ENCODE data around the gene FAF1. TPM values are rescaled to one million over a fixed set of nuclear protein-coding genes. Genes with fewer than 3 reads are reported as not detected.

FAF1 gene
- total RNA-seq, 1 experiment from 2014 or later, result 73.2 TPM

DNA sequence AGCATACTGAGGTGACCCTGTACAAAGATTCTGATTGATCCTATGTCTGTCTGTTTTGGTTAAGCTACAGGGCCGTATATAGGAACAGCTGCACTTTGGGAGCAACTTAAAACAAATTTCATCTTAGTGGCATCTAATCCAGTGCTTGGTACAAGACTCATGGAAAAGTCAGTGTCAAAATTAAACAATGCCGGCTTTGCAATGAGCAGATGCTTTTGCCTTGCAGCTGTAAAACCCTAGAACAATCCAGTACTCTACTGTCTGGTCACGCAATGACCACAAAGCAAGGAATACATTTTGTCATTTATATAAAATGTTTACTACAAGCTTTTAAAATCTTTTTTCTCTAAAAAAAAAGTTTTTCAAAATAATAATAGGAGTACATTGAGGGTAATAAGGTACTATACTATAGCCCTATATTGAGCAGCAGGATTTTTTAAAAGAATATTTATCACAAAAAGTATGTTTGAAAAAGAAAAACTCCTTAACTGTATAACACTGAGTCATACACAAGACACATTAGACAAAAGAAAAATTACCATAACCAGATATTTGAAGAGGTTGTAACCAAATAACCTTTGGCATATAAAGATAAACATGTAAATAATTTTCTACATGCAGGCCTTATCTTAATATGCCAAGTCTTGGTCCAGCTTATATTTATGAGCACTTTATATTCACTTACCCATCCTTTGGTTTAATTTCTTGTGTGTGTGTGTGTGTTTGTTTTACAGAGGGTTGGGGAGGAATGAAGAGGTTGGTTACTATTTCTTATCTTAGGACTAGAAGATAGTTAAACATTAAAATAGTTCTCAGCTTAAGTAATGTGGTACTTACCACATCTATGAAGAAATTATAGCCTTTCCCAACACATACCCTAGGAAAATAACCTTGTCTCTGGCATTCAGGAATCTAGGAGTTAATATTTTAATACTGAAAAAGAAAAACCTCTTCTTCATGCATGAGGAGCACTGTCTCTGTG lies 262.3 kb downstream of the FAF1 start:
- H3K9me3 ChIP-seq (ENCODE audit: control insufficient read depth in 1 of 2, insufficient read depth in 1 of 2, low read depth in 1 of 2, low read length in 2 of 2), result no peaks in the 10 kb centered on the region
- H3K4me2 ChIP-seq (ENCODE audit: low read length), result no peak overlapping the region
- no peaks in the 10 kb centered on the region for H3K27me3 ChIP-seq (ENCODE audit: insufficient read depth, low read length)
- no peaks in the 10 kb centered on the region for H4K20me1 ChIP-seq (ENCODE audit: insufficient read depth)
- no peaks in the 10 kb centered on the region for H3K4me1 ChIP-seq (ENCODE audit: control insufficient read depth in 1 of 2, insufficient read depth in 2 of 2, low read length in 2 of 2)
- H3K9ac ChIP-seq (ENCODE audit: low read length), result no peak overlapping the region
- intact Hi-C loops (cut with micrococcal nuclease), result no loop called here
- ChIA-PET POLR2A (no interaction called here), CTCF (interaction anchor here (1.1 kb wide), 1 partner anchor 13 kb away, joined by 4 read pairs; no protein-coding TSS in a partner anchor), RAD21 (ENCODE audit: low non-redundant PET in 1 of 2, low total read pairs in 2 of 2, uncharacterized antibody in 2 of 2, unreplicated experiment in 2 of 2) (no interaction called here)
- no peak for TF ChIP-seq FOSL1 (IDR thresholded peaks at IDR 0.05; ENCODE audit: low read depth)
- TF ChIP-seq POLR2AphosphoS5 (IDR thresholded peaks at IDR 0.05; ENCODE audit: low read depth, low read length), result no peak
- TF ChIP-seq ZNF274 (IDR thresholded peaks at IDR 0.05; ENCODE audit: low read depth, low read length), result no peak
- no peak for TF ChIP-seq CBX3 (IDR thresholded peaks at IDR 0.05; ENCODE audit: low read depth)
- TF ChIP-seq MAX (IDR thresholded peaks at IDR 0.05), result no peak
- no peak for TF ChIP-seq SP1 (IDR thresholded peaks at IDR 0.05; ENCODE audit: low read depth)
- no peak for TF ChIP-seq ELF1 (IDR thresholded peaks at IDR 0.05; ENCODE audit: borderline replicate concordance, low read depth)
- no peak for TF ChIP-seq RAD21 (IDR thresholded peaks at IDR 0.05; ENCODE audit: low read depth)
- no peak for TF ChIP-seq SRF (IDR thresholded peaks at IDR 0.05; ENCODE audit: low read depth)
- no peak for TF ChIP-seq EGR1 (IDR thresholded peaks at IDR 0.05; ENCODE audit: low read depth)
- TF ChIP-seq ATF3 (IDR thresholded peaks at IDR 0.05), result no peak
- TF ChIP-seq TCF7L2 (IDR thresholded peaks at IDR 0.05; ENCODE audit: borderline replicate concordance, extremely low read depth, insufficient read depth, insufficient read length), result no peak
- no peak for TF ChIP-seq YY1 (IDR thresholded peaks at IDR 0.05; ENCODE audit: extremely low read depth, insufficient replicate concordance, low read depth, low read length)
- TF ChIP-seq EZH2phosphoT487 (IDR thresholded peaks at IDR 0.05; ENCODE audit: borderline replicate concordance), result no peak
- TF ChIP-seq JUND (IDR thresholded peaks at IDR 0.05), result no peak
- TF ChIP-seq EZH2 (IDR thresholded peaks at IDR 0.05), result no peak
- no peak for TF ChIP-seq ZFX (IDR thresholded peaks at IDR 0.05)
- no peak for TF ChIP-seq REST (IDR thresholded peaks at IDR 0.05; ENCODE audit: low read depth)
- TF ChIP-seq CTCF (IDR thresholded peaks at IDR 0.05 in 2 of 3, conservative IDR thresholded peaks at IDR 0.05 in 1 of 3; ENCODE audit: borderline replicate concordance in 1 of 3, insufficient read depth in 1 of 3, low read depth in 2 of 3, low read length in 2 of 3), result no peak
- H3K9me2 ChIP-seq (ENCODE audit: insufficient read depth), result no peaks in the 10 kb centered on the region
- no peak overlapping the region for H3K27ac ChIP-seq (ENCODE audit: low read depth, low read length)
- no peak overlapping the region for H2AFZ ChIP-seq (ENCODE audit: low read depth, low read length, poor library complexity, severe bottlenecking)
- ATAC-seq, result no peak
- no peaks in the 10 kb centered on the region for H3K36me3 ChIP-seq (ENCODE audit: control insufficient read depth in 1 of 2, insufficient read depth in 2 of 2, low read length in 2 of 2)
- no peaks in the 10 kb centered on the region for H3K79me2 ChIP-seq (ENCODE audit: insufficient read depth, low read length)
- BruUV-seq (replicated peaks), result no TSS peak
- DNase-seq (ENCODE audit: low read depth, low spot score), result no peak
- H3K4me3 ChIP-seq (replicated peaks in 1 of 2; ENCODE audit: low read depth in 1 of 2, low read length in 2 of 2), result no peak overlapping the region
